Fibroblast of gingiva (primary cell): ENCODE data around the gene C10orf71.
A peak's percentile ranks its signal among the peaks of the same experiment; 100 is the strongest.

ENCODE experiments used
- DNase-seq: peaks from one replicate; pipeline ENCODE4 v3.0.0-alpha.2; 2011; ENCODE audit warnings: low read depth

C10orf71 gene

GRCh38 chr10:49298983-49299815 is at the start of gene C10orf71:
TSS of gene C10orf71 (plus strand) at chr10:49299170. CDS start at chr10:49322546, 23,376 bp downstream.
- no peak for DNase-seq

- no peak for DNase-seq
Observed at GRCh38 chr10:49252313-49253034, 46.5 kb upstream of the C10orf71 start.

GRCh38 chr10:49253340-49253906 is 45.5 kb upstream of the C10orf71 start:
- DNase-seq = no peak

- no peak for DNase-seq
Observed at GRCh38 chr10:49254150-49254549, 44.8 kb upstream of the C10orf71 start.

- DNase-seq = no peak
Observed at GRCh38 chr10:49254556-49255318, 44.2 kb upstream of the C10orf71 start.

- no peak for DNase-seq
Observed at GRCh38 chr10:49255883-49256282, 43.1 kb upstream of the C10orf71 start.

GRCh38 chr10:49257154-49257553 is 41.8 kb upstream of the C10orf71 start:
- DNase-seq = no peak

- no peak for DNase-seq
Observed at GRCh38 chr10:49257626-49258349, 41.2 kb upstream of the C10orf71 start.

- DNase-seq = no peak
Observed at GRCh38 chr10:49258350-49258683, 40.7 kb upstream of the C10orf71 start.

GRCh38 chr10:49260644-49261296 is 38.2 kb upstream of the C10orf71 start:
- DNase-seq = no peak

- DNase-seq = no peak
Observed at GRCh38 chr10:49263591-49263990, 35.4 kb upstream of the C10orf71 start.

GRCh38 chr10:49264177-49264677 is 34.7 kb upstream of the C10orf71 start:
- no peak for DNase-seq

- no peak for DNase-seq
Observed at GRCh38 chr10:49265885-49266284, 33.1 kb upstream of the C10orf71 start.

GRCh38 chr10:49268185-49268584 is 30.8 kb upstream of the C10orf71 start:
- no peak for DNase-seq

GRCh38 chr10:49269523-49269922 is 29.4 kb upstream of the C10orf71 start:
- DNase-seq = no peak

- DNase-seq = no peak
Observed at GRCh38 chr10:49270565-49270964, 28.4 kb upstream of the C10orf71 start.

- no peak for DNase-seq
Observed at GRCh38 chr10:49271346-49271745, 27.6 kb upstream of the C10orf71 start.

GRCh38 chr10:49272251-49273081 is 26.5 kb upstream of the C10orf71 start:
- DNase-seq = peak; percentile 29

GRCh38 chr10:49273082-49273465 is 25.9 kb upstream of the C10orf71 start:
- DNase-seq = no peak

- DNase-seq = no peak
Observed at GRCh38 chr10:49273626-49274025, 25.3 kb upstream of the C10orf71 start.
